ENCODE measurements around the gene ITGA11. TPM values are rescaled to one million over a fixed set of nuclear protein-coding genes. Genes with fewer than 3 reads are reported as not detected.

The ITGA11 gene
- total and polyA plus RNA-seq, 10 donors, result 0.27 to 17.2 (median 5.8) TPM

- no peak for TF ChIP-seq CTCF (IDR thresholded peaks at IDR 0.05 in 8 of 11, conservative IDR thresholded peaks at IDR 0.05 in 3 of 11)
- no peak for TF ChIP-seq POLR2AphosphoS5 (IDR thresholded peaks at IDR 0.05)
- no peak for TF ChIP-seq POLR2A (IDR thresholded peaks at IDR 0.05)
- H3K9me3 ChIP-seq, result no peaks in the 10 kb centered on the region
- intact Hi-C loops (cut with DNase I; ENCODE audit: low total_unique reads), result no loop called here
- no peak overlapping the region for H3K27ac ChIP-seq
- no peaks in the 10 kb centered on the region for H3K36me3 ChIP-seq
- no peak overlapping the region for H3K4me3 ChIP-seq
- peaks cover 0 to 3% (median 0%) of the 10 kb centered on the region in 6 donors for H3K4me1 ChIP-seq
- no peak for DNase-seq
- WGBS, 5 donors, result 77 to 95% (median 89%) methylated on average over 3 of the region's 3 CpGs
- peaks cover 0 to 54% (median 0%) of the 10 kb centered on the region in 7 donors for H3K27me3 ChIP-seq (replicated peaks in 1 of 7)
Observed at GRCh38 chr15:68447209-68447608, 15.2 kb upstream of the ITGA11 start.

GRCh38 chr15:68445351-68445750, 13.4 kb upstream of the ITGA11 start:
- Histone ChIP-seq H3K27ac (no peak overlapping the region), H3K4me1 (peaks cover 0 to 6% (median 0%) of the 10 kb centered on the region in 6 donors), H3K9me3 (no peaks in the 10 kb centered on the region), H3K4me3 (no peak overlapping the region), H3K36me3 (no peaks in the 10 kb centered on the region), H3K27me3 (replicated peaks in 1 of 7) (peaks cover 0 to 49% (median 0%) of the 10 kb centered on the region in 7 donors)
- intact Hi-C loops (cut with DNase I; ENCODE audit: low total_unique reads), result no loop called here
- DNase-seq, result no peak
- TF ChIP-seq CTCF (IDR thresholded peaks at IDR 0.05 in 8 of 11, conservative IDR thresholded peaks at IDR 0.05 in 3 of 11) (no peak), POLR2A (IDR thresholded peaks at IDR 0.05) (no peak), POLR2AphosphoS5 (IDR thresholded peaks at IDR 0.05) (no peak)
- WGBS, 5 donors, result 80 to 92% (median 88%) methylated on average over 2 of the region's 2 CpGs

GRCh38 chr15:68444336-68444735, 12.4 kb upstream of the ITGA11 start:
- Histone ChIP-seq H3K9me3 (no peaks in the 10 kb centered on the region), H3K27ac (no peak overlapping the region), H3K27me3 (replicated peaks in 1 of 7) (peaks cover 0 to 49% (median 0%) of the 10 kb centered on the region in 7 donors), H3K4me1 (peaks cover 0 to 6% (median 0%) of the 10 kb centered on the region in 6 donors), H3K4me3 (no peak overlapping the region), H3K36me3 (no peaks in the 10 kb centered on the region)
- DNase-seq, result no peak
- intact Hi-C loops (cut with DNase I; ENCODE audit: low total_unique reads), result no loop called here
- TF ChIP-seq POLR2A (IDR thresholded peaks at IDR 0.05) (no peak), POLR2AphosphoS5 (IDR thresholded peaks at IDR 0.05) (no peak), CTCF (IDR thresholded peaks at IDR 0.05 in 8 of 11, conservative IDR thresholded peaks at IDR 0.05 in 3 of 11) (no peak)

GRCh38 chr15:68442903-68443302, 10.9 kb upstream of the ITGA11 start:
- no peak overlapping the region for H3K27ac ChIP-seq
- H3K4me3 ChIP-seq, result no peak overlapping the region
- DNase-seq, result no peak
- H3K9me3 ChIP-seq, result no peaks in the 10 kb centered on the region
- H3K27me3 ChIP-seq (replicated peaks in 1 of 7), result peaks cover 0 to 42% (median 0%) of the 10 kb centered on the region in 7 donors
- H3K36me3 ChIP-seq, result no peaks in the 10 kb centered on the region
- TF ChIP-seq POLR2AphosphoS5 (IDR thresholded peaks at IDR 0.05) (no peak), POLR2A (IDR thresholded peaks at IDR 0.05) (no peak), CTCF (IDR thresholded peaks at IDR 0.05 in 8 of 11, conservative IDR thresholded peaks at IDR 0.05 in 3 of 11) (no peak)
- 89 to 99% (median 94%) methylated on average over 2 of the region's 2 CpGs for WGBS, 5 donors
- intact Hi-C loops (cut with DNase I; ENCODE audit: low total_unique reads), result no loop called here
- H3K4me1 ChIP-seq, result peaks cover 0 to 6% (median 0%) of the 10 kb centered on the region in 6 donors

All from spleen (tissue), 11 donors.